GM21390 (cell line): ENCODE measurements around the gene CSNK1A1.
"Not testable (repeated sequence)": the region's sequence is repeated elsewhere in the genome, so short reads cannot be mapped to it uniquely, and the experiment has no call there.

ENCODE experiments used
- ATAC-seq: cut with Tn5 transposase; IDR thresholded peaks from one replicate; pipeline ENCODE4 v1.9.1; 2021; ENCODE audit not compliant: unreplicated experiment

The CSNK1A1 gene

GRCh38 chr5:149459891-149460290 lies 91.3 kb downstream of the CSNK1A1 start:
- ATAC-seq, result no peak

GRCh38 chr5:149457393-149457763 lies 93.9 kb downstream of the CSNK1A1 start:
- ATAC-seq, result no peak

GRCh38 chr5:149456597-149457392 lies 94.4 kb downstream of the CSNK1A1 start:
- ATAC-seq, result no peak

GRCh38 chr5:149455889-149456409 lies 95.3 kb downstream of the CSNK1A1 start:
- ATAC-seq, result no peak

- ATAC-seq, result no peak
Measured at GRCh38 chr5:149453618-149454415, 97.4 kb downstream of the CSNK1A1 start.

- ATAC-seq, result no peak
Measured at GRCh38 chr5:149452665-149453617, 98.3 kb downstream of the CSNK1A1 start.

- no peak for ATAC-seq
Measured at GRCh38 chr5:149452007-149452664, 99.1 kb downstream of the CSNK1A1 start.

GRCh38 chr5:149450199-149450598 lies 101.0 kb downstream of the CSNK1A1 start:
- no peak for ATAC-seq

GRCh38 chr5:149448831-149449714 lies 102.2 kb downstream of the CSNK1A1 start:
- no peak for ATAC-seq

- ATAC-seq, result no peak
Measured at GRCh38 chr5:149448431-149448830, 102.8 kb downstream of the CSNK1A1 start.

- ATAC-seq, result no peak
Measured at GRCh38 chr5:149447373-149448367, 103.6 kb downstream of the CSNK1A1 start.

GRCh38 chr5:149446794-149447193 lies 104.4 kb downstream of the CSNK1A1 start:
- ATAC-seq, result not testable (repeated sequence)

GRCh38 chr5:149445739-149446369 lies 105.4 kb downstream of the CSNK1A1 start:
- ATAC-seq, result no peak

GRCh38 chr5:149445343-149445738 lies 105.9 kb downstream of the CSNK1A1 start:
- no peak for ATAC-seq

- ATAC-seq, result not testable (repeated sequence)
Measured at GRCh38 chr5:149444430-149444829, 106.8 kb downstream of the CSNK1A1 start.

GRCh38 chr5:149443210-149443609 lies 108.0 kb downstream of the CSNK1A1 start:
- ATAC-seq, result no peak

- ATAC-seq, result peak; percentile 78
Measured at GRCh38 chr5:149442563-149443182, 108.6 kb downstream of the CSNK1A1 start.
